Effector CD8-positive, alpha-beta T cell (primary cell): ENCODE measurements around the gene CCDC85A.

Source experiments
- DNase-seq: peaks from one replicate; lab custom pipeline; 2025; lab: John Stamatoyannopoulos, UW

Gene CCDC85A

GRCh38 chr2:56240210-56240609 is 56.4 kb downstream of the CCDC85A start:
- DNase-seq: no peak

- DNase-seq: no peak
Measured at GRCh38 chr2:56244506-56244905, 60.7 kb downstream of the CCDC85A start.

GRCh38 chr2:56244911-56245530 is 61.2 kb downstream of the CCDC85A start:
- no peak for DNase-seq

GRCh38 chr2:56248965-56249742 is 65.4 kb downstream of the CCDC85A start:
- DNase-seq: no peak

GRCh38 chr2:56250153-56250729 is 66.5 kb downstream of the CCDC85A start:
- DNase-seq: no peak

GRCh38 chr2:56260415-56260814 is 76.6 kb downstream of the CCDC85A start:
- DNase-seq: no peak

GRCh38 chr2:56262241-56262640 is 78.5 kb downstream of the CCDC85A start:
- no peak for DNase-seq

DNA sequence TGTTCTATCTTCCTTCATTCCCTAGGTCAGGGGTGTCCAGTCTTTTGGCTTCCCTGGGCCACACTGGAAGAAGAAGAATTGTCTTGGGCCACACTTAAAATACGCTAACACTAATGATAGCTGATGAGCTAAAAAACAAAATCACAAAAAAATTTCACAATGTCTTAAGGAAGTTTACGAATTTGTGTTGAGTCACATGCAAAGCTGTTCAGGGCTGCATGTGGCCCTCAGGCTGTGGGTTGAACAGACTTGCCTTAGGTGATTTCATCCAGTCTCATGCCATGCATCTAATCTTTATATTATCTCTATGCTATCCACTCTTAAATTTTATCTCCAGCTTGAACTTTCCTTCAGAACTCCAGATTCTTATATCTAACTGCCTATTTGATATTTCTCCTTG is 80.1 kb downstream of the CCDC85A start:
- DNase-seq: no peak

GRCh38 chr2:56266761-56267414 is 83.1 kb downstream of the CCDC85A start:
- no peak for DNase-seq

- DNase-seq: no peak
Measured at GRCh38 chr2:56267415-56267788, 83.6 kb downstream of the CCDC85A start.

GRCh38 chr2:56268856-56269255 is 85.1 kb downstream of the CCDC85A start:
- no peak for DNase-seq

GRCh38 chr2:56271275-56271674 is 87.5 kb downstream of the CCDC85A start:
- DNase-seq: no peak

- no peak for DNase-seq
Measured at GRCh38 chr2:56285224-56285623, 101.4 kb downstream of the CCDC85A start.

- DNase-seq: no peak
Measured at GRCh38 chr2:56286936-56287335, 103.1 kb downstream of the CCDC85A start.

GRCh38 chr2:56287508-56287907 is 103.7 kb downstream of the CCDC85A start:
- no peak for DNase-seq

DNA sequence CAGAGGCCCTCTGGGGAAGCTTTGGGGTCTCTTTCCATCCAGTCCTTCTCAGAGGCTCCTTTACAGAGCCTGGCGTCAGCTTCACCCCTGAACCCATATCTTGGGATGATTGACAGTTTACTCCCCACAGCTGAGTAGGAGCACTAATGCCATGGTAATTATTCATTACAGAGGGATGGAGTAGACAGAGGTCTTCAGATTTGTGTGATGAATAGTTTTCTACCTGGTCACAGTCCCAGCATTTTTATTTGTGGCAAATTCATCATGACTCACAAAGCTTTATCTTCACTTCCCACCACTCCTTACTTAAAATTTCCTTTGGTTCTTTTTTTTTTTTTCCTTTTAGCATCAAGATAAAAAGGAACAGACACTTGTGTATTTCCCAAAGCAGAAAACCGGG is 104.2 kb downstream of the CCDC85A start:
- no peak for DNase-seq

GRCh38 chr2:56288838-56289580 is 105.2 kb downstream of the CCDC85A start:
- no peak for DNase-seq

GRCh38 chr2:56291711-56292110 is 107.9 kb downstream of the CCDC85A start:
- DNase-seq: no peak

DNA sequence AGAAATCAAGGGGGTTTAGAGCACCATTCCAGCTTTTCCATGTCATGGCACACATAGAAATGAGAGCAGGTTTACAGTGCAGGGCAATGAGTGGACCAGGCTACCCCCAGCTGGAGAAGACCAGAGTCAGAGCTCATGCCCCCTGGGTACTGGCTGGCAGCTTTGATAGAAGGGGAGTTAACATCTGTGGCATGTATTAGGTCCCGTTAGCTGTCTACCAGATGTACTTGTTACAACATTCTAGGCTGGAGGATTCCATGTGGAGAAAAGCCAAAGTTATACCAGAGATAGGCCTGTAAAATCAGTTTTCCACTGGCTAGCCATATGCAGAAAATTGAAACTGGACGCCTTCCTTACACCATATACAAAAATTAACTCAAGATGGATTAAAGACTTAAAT is 109.2 kb downstream of the CCDC85A start:
- DNase-seq: no peak

DNA sequence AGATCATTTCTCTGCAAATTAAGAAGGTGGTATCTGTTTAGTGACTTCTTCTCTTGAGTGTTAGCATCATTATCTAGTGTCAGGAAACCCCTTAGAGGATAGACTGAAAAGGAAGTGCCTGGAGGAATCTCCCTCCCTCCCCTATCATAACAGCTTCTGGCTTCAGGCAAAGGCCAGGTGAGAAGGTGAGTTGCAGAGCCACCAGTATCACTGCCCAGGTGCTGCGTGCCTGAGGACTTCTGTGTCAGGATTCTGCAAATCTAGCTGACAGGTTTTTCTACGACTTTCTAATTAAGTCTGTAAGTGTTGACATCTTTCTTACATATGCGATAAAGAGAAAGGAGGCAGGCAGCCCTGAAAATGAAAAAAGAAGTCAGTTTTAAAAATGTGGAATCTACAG is 111.9 kb downstream of the CCDC85A start:
- no peak for DNase-seq

DNA sequence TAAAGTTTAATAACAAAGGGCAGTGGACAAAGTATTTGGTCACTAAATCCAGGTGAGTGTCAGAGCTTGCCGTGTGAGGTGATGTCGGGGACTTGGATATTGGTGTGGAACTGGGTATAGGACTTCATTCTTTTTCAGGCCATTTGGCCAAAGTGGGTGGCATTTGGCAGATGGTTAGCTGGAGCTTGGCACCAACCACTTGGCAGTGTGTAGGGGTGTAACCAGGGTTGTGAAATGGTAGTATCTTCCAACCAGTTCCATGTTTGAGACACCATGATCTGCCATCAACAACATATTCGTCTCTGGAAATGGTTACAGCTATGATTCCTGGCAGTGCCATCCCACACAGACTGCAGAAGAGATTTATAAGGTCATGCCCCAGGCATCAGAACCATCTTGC is 113.9 kb downstream of the CCDC85A start:
- DNase-seq: no peak

GRCh38 chr2:56299171-56299691 is 115.4 kb downstream of the CCDC85A start:
- DNase-seq: no peak
